Measurements from ENCODE around the gene ALOX12B.

GRCh38 chr17:8080799-8081219, 6.7 kb downstream of the ALOX12B start:
- TF ChIP-seq SMC3 (IDR thresholded peaks at IDR 0.05) (no peak), CTCF (IDR thresholded peaks at IDR 0.05) (no peak), NFE2L2 (conservative IDR thresholded peaks at IDR 0.05; ENCODE audit: low read length) (no peak), CEBPB (IDR thresholded peaks at IDR 0.05) (no peak), E2F6 (IDR thresholded peaks at IDR 0.05; ENCODE audit: borderline replicate concordance, low read depth) (no peak), BHLHE40 (IDR thresholded peaks at IDR 0.05; ENCODE audit: low read depth, low read length) (no peak), RAD21 (conservative IDR thresholded peaks at IDR 0.05 in 1 of 2, IDR thresholded peaks at IDR 0.05 in 1 of 2) (no peak), REST (IDR thresholded peaks at IDR 0.05) (no peak), JUN (IDR thresholded peaks at IDR 0.05) (no peak)
